Measurements from ENCODE around the gene CRYBB1.

DNA sequence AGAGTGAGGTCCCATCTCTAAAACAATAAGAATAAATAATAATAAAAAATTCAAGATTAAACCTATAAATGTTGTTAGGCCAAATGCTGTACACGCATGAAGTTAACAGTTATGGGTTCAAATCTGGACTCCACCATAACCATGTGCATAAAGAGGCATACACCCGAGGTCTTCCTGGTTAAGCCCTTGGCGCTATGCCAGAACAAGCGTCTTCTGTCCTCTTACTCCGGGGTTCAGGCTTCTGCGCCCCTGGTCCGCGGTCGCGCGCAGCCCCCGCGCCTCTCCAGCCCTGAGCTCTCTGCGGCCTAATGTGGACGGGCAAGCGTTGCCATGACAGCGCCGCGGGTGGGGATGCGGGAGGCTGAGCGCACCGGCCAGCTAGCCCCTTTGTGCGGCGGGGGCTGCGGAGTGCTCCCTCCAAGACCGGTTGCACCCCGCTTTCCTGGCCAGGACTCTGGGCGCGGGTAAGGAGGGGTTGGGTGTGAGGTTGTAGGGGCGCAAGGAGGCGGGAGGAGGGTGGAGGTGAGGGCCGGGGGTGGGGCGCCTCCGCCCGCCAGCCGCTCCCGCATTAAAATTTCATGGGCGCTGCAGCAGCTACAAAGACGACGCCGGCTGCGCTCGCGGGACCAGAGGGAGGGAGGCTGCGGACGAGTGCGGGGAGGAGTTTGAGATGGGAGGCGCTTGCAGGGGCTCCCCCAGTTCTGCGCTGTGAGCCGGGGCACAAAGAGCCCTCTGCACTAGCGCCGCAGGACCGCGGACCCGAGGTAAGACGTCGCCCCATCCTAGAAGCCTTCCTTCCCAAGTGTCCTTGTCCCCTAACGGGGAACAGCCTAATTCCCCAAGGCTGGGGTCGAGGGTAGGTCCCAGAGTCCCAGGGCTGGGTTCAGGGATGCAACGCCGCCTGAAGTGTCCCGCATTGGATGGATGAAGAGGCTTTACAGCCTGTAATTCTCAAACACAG, 39.3 kb upstream of the CRYBB1 start, which contains the start of gene MIAT:
- TF ChIP-seq, protein P1, sequence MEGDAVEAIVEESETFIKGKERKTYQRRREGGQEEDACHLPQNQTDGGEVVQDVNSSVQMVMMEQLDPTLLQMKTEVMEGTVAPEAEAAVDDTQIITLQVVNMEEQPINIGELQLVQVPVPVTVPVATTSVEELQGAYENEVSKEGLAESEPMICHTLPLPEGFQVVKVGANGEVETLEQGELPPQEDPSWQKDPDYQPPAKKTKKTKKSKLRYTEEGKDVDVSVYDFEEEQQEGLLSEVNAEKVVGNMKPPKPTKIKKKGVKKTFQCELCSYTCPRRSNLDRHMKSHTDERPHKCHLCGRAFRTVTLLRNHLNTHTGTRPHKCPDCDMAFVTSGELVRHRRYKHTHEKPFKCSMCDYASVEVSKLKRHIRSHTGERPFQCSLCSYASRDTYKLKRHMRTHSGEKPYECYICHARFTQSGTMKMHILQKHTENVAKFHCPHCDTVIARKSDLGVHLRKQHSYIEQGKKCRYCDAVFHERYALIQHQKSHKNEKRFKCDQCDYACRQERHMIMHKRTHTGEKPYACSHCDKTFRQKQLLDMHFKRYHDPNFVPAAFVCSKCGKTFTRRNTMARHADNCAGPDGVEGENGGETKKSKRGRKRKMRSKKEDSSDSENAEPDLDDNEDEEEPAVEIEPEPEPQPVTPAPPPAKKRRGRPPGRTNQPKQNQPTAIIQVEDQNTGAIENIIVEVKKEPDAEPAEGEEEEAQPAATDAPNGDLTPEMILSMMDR (conservative IDR thresholded peaks at IDR 0.05; ENCODE audit: low read depth in 2 of 2): no peak
- TF ChIP-seq POLR2AphosphoS5 (IDR thresholded peaks at IDR 0.05; ENCODE audit: low read depth) (peak; percentile 38; the same call in 1 of the 2 replicates), CREB1 (CRISPR knock-in tag; IDR thresholded peaks at IDR 0.05; ENCODE audit: low read depth) (no peak), EZH2 (IDR thresholded peaks at IDR 0.05; ENCODE audit: low read depth, unreplicated experiment) (no peak), JUNB (IDR thresholded peaks at IDR 0.05; ENCODE audit: unreplicated experiment) (no peak), EZH2phosphoT487 (IDR thresholded peaks at IDR 0.05; ENCODE audit: unreplicated experiment) (no peak), NANOG (IDR thresholded peaks at IDR 0.05; ENCODE audit: borderline replicate concordance) (no peak), STAT1 (IDR thresholded peaks at IDR 0.05; ENCODE audit: unreplicated experiment) (no peak), ZNF114 (CRISPR knock-in tag; IDR thresholded peaks at IDR 0.05) (no peak)
- TF ChIP-seq, protein P2, sequence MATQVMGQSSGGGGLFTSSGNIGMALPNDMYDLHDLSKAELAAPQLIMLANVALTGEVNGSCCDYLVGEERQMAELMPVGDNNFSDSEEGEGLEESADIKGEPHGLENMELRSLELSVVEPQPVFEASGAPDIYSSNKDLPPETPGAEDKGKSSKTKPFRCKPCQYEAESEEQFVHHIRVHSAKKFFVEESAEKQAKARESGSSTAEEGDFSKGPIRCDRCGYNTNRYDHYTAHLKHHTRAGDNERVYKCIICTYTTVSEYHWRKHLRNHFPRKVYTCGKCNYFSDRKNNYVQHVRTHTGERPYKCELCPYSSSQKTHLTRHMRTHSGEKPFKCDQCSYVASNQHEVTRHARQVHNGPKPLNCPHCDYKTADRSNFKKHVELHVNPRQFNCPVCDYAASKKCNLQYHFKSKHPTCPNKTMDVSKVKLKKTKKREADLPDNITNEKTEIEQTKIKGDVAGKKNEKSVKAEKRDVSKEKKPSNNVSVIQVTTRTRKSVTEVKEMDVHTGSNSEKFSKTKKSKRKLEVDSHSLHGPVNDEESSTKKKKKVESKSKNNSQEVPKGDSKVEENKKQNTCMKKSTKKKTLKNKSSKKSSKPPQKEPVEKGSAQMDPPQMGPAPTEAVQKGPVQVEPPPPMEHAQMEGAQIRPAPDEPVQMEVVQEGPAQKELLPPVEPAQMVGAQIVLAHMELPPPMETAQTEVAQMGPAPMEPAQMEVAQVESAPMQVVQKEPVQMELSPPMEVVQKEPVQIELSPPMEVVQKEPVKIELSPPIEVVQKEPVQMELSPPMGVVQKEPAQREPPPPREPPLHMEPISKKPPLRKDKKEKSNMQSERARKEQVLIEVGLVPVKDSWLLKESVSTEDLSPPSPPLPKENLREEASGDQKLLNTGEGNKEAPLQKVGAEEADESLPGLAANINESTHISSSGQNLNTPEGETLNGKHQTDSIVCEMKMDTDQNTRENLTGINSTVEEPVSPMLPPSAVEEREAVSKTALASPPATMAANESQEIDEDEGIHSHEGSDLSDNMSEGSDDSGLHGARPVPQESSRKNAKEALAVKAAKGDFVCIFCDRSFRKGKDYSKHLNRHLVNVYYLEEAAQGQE (IDR thresholded peaks at IDR 0.05; ENCODE audit: unreplicated experiment): no peak
- TF ChIP-seq, protein P3, sequence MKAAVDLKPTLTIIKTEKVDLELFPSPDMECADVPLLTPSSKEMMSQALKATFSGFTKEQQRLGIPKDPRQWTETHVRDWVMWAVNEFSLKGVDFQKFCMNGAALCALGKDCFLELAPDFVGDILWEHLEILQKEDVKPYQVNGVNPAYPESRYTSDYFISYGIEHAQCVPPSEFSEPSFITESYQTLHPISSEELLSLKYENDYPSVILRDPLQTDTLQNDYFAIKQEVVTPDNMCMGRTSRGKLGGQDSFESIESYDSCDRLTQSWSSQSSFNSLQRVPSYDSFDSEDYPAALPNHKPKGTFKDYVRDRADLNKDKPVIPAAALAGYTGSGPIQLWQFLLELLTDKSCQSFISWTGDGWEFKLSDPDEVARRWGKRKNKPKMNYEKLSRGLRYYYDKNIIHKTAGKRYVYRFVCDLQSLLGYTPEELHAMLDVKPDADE (IDR thresholded peaks at IDR 0.05): no peak
